ENCODE results near the gene XYLB. TPM values are rescaled to one million over a fixed set of nuclear protein-coding genes. Genes with fewer than 3 reads are reported as not detected.

XYLB gene
- total and polyA plus RNA-seq, 2 of the 13 experiments (the other 11 are each of a cell fraction or from before 2014, with no cell fraction given), result 25.9 to 30.0 TPM

DNA sequence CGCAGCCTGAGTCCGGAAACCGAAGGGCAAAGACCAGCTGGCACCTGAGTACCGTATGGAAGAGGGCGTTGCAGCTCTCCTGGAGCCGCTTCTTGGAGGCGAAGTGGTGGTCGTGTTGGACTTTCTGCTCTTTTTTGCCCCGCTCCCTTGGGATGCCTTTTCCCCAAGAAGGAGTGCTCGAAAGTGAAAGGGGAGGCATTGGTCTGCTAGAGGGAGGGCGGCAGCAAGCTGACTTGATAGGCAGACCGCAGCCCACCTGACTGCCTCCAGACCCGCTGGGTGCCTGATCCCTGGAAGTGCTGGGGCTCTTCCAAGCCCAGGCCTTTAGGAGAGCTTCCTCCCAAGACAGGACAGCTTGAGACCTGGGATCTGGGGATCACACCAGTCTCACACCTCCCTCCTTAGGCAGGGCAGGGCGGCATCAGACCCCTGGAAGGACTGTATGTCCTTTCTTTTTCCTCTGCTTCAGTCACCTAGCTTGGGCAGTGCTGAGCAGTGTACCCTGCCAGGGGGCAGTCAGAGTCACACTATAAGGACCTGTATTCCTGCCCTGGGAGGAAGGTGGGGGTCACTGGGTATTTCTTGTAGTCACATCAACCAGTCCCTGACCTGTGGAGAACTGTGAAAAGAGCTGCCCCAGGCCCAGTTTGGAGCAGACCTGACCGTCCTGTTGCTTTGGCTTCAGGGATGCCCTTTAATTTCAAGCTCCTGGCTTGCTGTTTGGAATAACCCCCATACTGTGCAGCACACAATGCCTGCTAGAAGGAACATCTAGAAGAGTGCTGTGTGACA lies 109.2 kb downstream of the XYLB start (continued):
- TF ChIP-seq ONECUT2 (CRISPR knock-in tag; IDR thresholded peaks at IDR 0.05) (0 out of 2 replicates have a peak, but pooled peaks have one; percentile 18), XRCC5 (optimal IDR thresholded peaks at IDR 0.05; ENCODE audit: low read length) (no peak), ZNF816 (CRISPR knock-in tag; IDR thresholded peaks at IDR 0.05; ENCODE audit: borderline replicate concordance) (0 out of 2 replicates have a peak, but pooled peaks have one; percentile 42), ZNF788 (CRISPR knock-in tag; IDR thresholded peaks at IDR 0.05; ENCODE audit: borderline replicate concordance) (0 out of 2 replicates have a peak, but pooled peaks have one; percentile 0), ARHGAP35 (CRISPR knock-in tag; IDR thresholded peaks at IDR 0.05; ENCODE audit: borderline replicate concordance) (no peak), ZNF546 (CRISPR knock-in tag; conservative IDR thresholded peaks at IDR 0.05) (no peak), MIER2 (CRISPR knock-in tag; IDR thresholded peaks at IDR 0.05) (no peak), ZNF75D (CRISPR knock-in tag; IDR thresholded peaks at IDR 0.05; ENCODE audit: borderline replicate concordance) (no peak), ELF1 (CRISPR knock-in tag; IDR thresholded peaks at IDR 0.05) (peak; percentile 63), STAG1 (CRISPR knock-in tag; IDR thresholded peaks at IDR 0.05) (0 out of 2 replicates have a peak, but pooled peaks have one; percentile 10), ZFX (CRISPR knock-in tag; IDR thresholded peaks at IDR 0.05; ENCODE audit: low read depth) (no peak), AKAP8 (CRISPR knock-in tag; IDR thresholded peaks at IDR 0.05) (peak; percentile 90), ZNF264 (CRISPR knock-in tag; IDR thresholded peaks at IDR 0.05) (peak; percentile 81; the same call in 1 of the 2 replicates), ZNF891 (CRISPR knock-in tag; IDR thresholded peaks at IDR 0.05) (0 out of 2 replicates have a peak, but pooled peaks have one; percentile 20)
- TF ChIP-seq, protein P1, sequence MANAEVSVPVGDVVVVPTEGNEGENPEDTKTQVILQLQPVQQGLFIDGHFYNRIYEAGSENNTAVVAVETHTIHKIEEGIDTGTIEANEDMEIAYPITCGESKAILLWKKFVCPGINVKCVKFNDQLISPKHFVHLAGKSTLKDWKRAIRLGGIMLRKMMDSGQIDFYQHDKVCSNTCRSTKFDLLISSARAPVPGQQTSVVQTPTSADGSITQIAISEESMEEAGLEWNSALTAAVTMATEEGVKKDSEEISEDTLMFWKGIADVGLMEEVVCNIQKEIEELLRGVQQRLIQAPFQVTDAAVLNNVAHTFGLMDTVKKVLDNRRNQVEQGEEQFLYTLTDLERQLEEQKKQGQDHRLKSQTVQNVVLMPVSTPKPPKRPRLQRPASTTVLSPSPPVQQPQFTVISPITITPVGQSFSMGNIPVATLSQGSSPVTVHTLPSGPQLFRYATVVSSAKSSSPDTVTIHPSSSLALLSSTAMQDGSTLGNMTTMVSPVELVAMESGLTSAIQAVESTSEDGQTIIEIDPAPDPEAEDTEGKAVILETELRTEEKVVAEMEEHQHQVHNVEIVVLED (CRISPR knock-in tag; IDR thresholded peaks at IDR 0.05; ENCODE audit: borderline replicate concordance), result 0 out of 2 replicates have a peak, but pooled peaks have one; percentile 35
- TF ChIP-seq, protein P2, sequence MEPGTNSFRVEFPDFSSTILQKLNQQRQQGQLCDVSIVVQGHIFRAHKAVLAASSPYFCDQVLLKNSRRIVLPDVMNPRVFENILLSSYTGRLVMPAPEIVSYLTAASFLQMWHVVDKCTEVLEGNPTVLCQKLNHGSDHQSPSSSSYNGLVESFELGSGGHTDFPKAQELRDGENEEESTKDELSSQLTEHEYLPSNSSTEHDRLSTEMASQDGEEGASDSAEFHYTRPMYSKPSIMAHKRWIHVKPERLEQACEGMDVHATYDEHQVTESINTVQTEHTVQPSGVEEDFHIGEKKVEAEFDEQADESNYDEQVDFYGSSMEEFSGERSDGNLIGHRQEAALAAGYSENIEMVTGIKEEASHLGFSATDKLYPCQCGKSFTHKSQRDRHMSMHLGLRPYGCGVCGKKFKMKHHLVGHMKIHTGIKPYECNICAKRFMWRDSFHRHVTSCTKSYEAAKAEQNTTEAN (CRISPR knock-in tag; conservative IDR thresholded peaks at IDR 0.05), result no peak
- TF ChIP-seq, protein P3, sequence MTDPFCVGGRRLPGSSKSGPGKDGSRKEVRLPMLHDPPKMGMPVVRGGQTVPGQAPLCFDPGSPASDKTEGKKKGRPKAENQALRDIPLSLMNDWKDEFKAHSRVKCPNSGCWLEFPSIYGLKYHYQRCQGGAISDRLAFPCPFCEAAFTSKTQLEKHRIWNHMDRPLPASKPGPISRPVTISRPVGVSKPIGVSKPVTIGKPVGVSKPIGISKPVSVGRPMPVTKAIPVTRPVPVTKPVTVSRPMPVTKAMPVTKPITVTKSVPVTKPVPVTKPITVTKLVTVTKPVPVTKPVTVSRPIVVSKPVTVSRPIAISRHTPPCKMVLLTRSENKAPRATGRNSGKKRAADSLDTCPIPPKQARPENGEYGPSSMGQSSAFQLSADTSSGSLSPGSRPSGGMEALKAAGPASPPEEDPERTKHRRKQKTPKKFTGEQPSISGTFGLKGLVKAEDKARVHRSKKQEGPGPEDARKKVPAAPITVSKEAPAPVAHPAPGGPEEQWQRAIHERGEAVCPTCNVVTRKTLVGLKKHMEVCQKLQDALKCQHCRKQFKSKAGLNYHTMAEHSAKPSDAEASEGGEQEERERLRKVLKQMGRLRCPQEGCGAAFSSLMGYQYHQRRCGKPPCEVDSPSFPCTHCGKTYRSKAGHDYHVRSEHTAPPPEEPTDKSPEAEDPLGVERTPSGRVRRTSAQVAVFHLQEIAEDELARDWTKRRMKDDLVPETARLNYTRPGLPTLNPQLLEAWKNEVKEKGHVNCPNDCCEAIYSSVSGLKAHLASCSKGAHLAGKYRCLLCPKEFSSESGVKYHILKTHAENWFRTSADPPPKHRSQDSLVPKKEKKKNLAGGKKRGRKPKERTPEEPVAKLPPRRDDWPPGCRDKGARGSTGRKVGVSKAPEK (CRISPR knock-in tag; IDR thresholded peaks at IDR 0.05; ENCODE audit: borderline replicate concordance), result 0 out of 2 replicates have a peak, but pooled peaks have one; percentile 35
- TF ChIP-seq, protein P4, sequence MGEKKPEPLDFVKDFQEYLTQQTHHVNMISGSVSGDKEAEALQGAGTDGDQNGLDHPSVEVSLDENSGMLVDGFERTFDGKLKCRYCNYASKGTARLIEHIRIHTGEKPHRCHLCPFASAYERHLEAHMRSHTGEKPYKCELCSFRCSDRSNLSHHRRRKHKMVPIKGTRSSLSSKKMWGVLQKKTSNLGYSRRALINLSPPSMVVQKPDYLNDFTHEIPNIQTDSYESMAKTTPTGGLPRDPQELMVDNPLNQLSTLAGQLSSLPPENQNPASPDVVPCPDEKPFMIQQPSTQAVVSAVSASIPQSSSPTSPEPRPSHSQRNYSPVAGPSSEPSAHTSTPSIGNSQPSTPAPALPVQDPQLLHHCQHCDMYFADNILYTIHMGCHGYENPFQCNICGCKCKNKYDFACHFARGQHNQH (CRISPR knock-in tag; IDR thresholded peaks at IDR 0.05), result 0 out of 2 replicates have a peak, but pooled peaks have one; percentile 9
- TF ChIP-seq, protein P5, sequence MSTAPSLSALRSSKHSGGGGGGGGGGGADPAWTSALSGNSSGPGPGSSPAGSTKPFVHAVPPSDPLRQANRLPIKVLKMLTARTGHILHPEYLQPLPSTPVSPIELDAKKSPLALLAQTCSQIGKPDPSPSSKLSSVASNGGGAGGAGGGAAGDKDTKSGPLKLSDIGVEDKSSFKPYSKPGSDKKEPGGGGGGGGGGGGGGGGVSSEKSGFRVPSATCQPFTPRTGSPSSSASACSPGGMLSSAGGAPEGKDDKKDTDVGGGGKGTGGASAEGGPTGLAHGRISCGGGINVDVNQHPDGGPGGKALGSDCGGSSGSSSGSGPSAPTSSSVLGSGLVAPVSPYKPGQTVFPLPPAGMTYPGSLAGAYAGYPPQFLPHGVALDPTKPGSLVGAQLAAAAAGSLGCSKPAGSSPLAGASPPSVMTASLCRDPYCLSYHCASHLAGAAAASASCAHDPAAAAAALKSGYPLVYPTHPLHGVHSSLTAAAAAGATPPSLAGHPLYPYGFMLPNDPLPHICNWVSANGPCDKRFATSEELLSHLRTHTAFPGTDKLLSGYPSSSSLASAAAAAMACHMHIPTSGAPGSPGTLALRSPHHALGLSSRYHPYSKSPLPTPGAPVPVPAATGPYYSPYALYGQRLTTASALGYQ (CRISPR knock-in tag; IDR thresholded peaks at IDR 0.05), result 0 out of 2 replicates have a peak, but pooled peaks have one; percentile 32

Measured in HepG2 (cell line).